ENCODE data around the gene GFRA1. TPM values are rescaled to one million over a fixed set of nuclear protein-coding genes. Genes with fewer than 3 reads are reported as not detected.

Gene GFRA1
- total RNA-seq, 2 donors from 2014 or later: 1.6 to 3.1 TPM

DNA sequence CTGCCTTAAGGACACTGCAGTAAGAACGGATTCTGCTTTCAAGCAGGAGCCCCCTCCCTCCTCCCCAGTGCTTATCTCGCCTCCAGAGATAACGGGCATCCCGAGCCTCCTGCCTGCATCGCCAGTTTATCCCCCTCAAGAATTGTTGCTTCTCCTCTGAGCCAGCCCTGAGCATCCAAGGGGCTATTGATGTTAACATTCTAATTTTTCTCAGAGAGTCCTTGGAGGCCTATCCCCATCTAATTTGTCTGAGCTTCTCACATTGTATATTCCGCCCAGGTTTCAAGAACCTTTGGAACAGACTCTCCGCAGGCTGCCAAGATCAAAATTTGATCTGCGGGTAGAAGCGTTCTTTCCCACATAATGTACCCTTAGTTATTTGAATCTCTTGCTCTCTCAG lies 180.0 kb downstream of the GFRA1 start:
- peaks cover 18% of the 10 kb centered on the region for H3K4me1 Mint-ChIP-seq

GRCh38 chr10:116088985-116089384 lies 184.0 kb downstream of the GFRA1 start:
- no peak overlapping the region for H3K9ac ChIP-seq (ENCODE audit: extremely low read depth, low read length, poor library complexity, severe bottlenecking)
- Mint-ChIP-seq H3K27me3 (ENCODE audit: insufficient read depth) (peaks cover 12% of the 10 kb centered on the region), H3K9me3 (no peaks in the 10 kb centered on the region), H3K4me1 (peaks cover 10% of the 10 kb centered on the region), H3K36me3 (ENCODE audit: low read depth) (no peaks in the 10 kb centered on the region), H3K4me3 (no peak overlapping the region), H3K27ac (no peak overlapping the region)
- no peaks in the 10 kb centered on the region for H3K9me3 ChIP-seq (ENCODE audit: control insufficient read depth, low read length)
- 92% methylated on average over 6 of the region's 6 CpGs for WGBS, 2 experiments (ENCODE audit: insufficient coverage in 1 of 2, insufficient read length in 1 of 2)
- no peak overlapping the region for H3K27ac ChIP-seq (ENCODE audit: low read depth, low read length)
- TF ChIP-seq, protein P1, sequence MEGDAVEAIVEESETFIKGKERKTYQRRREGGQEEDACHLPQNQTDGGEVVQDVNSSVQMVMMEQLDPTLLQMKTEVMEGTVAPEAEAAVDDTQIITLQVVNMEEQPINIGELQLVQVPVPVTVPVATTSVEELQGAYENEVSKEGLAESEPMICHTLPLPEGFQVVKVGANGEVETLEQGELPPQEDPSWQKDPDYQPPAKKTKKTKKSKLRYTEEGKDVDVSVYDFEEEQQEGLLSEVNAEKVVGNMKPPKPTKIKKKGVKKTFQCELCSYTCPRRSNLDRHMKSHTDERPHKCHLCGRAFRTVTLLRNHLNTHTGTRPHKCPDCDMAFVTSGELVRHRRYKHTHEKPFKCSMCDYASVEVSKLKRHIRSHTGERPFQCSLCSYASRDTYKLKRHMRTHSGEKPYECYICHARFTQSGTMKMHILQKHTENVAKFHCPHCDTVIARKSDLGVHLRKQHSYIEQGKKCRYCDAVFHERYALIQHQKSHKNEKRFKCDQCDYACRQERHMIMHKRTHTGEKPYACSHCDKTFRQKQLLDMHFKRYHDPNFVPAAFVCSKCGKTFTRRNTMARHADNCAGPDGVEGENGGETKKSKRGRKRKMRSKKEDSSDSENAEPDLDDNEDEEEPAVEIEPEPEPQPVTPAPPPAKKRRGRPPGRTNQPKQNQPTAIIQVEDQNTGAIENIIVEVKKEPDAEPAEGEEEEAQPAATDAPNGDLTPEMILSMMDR (conservative IDR thresholded peaks at IDR 0.05): no peak
- no peaks in the 10 kb centered on the region for H3K27me3 ChIP-seq (ENCODE audit: control insufficient read depth, insufficient read depth, low read length, poor library complexity, severe bottlenecking)
- H3K36me3 ChIP-seq (ENCODE audit: control insufficient read depth, insufficient read depth, low read length): no peaks in the 10 kb centered on the region
- H3K4me1 ChIP-seq (ENCODE audit: control insufficient read depth, insufficient read depth, low read length): peaks cover 2% of the 10 kb centered on the region
- no peak overlapping the region for H3K4me3 ChIP-seq (ENCODE audit: low read length)
- DNase-seq: no peak

More for the DNA sequence above, 180.0 kb downstream of the GFRA1 start:
- Mint-ChIP-seq H3K27ac (no peak overlapping the region), H3K36me3 (ENCODE audit: low read depth) (no peaks in the 10 kb centered on the region), H3K9me3 (no peaks in the 10 kb centered on the region), H3K4me3 (no peak overlapping the region), H3K27me3 (ENCODE audit: insufficient read depth) (peaks cover under 1% of the 10 kb centered on the region)
- DNase-seq: no peak
- H3K36me3 ChIP-seq (ENCODE audit: control insufficient read depth, insufficient read depth, low read length): no peaks in the 10 kb centered on the region
- WGBS, 2 experiments (ENCODE audit: insufficient coverage in 1 of 2, insufficient read length in 1 of 2): 80 to 96% methylated on average over 5 to 9 of the region's 9 CpGs
- H3K9ac ChIP-seq (ENCODE audit: extremely low read depth, low read length, poor library complexity, severe bottlenecking): no peak overlapping the region
- H3K27ac ChIP-seq (ENCODE audit: low read depth, low read length): no peak overlapping the region
- H3K4me1 ChIP-seq (ENCODE audit: control insufficient read depth, insufficient read depth, low read length): peaks cover 2% of the 10 kb centered on the region
- no peaks in the 10 kb centered on the region for H3K9me3 ChIP-seq (ENCODE audit: control insufficient read depth, low read length)
- TF ChIP-seq, protein P1 (conservative IDR thresholded peaks at IDR 0.05): no peak
- no peak overlapping the region for H3K4me3 ChIP-seq (ENCODE audit: low read length)
- no peaks in the 10 kb centered on the region for H3K27me3 ChIP-seq (ENCODE audit: control insufficient read depth, insufficient read depth, low read length, poor library complexity, severe bottlenecking)

DNA sequence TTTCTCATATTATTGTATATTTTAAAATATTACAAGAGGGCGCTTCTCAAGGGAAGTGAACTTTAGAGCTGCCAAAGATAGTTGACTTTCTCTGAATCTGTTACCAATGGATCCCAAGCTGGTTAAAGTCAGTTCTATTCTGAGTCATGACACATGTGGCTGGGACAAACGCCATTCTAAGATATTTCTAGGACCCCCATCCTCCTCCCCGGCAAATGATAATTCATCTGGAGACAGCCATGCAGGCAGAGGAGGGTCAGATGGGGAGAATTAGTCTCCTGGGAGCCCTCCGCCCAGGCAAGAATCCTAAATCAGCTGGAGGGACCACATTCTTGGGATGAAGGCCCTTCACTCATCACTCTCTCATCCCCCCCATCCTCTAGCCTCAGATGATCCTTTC lies 187.7 kb downstream of the GFRA1 start:
- peaks cover 13% of the 10 kb centered on the region for H3K4me1 Mint-ChIP-seq

More for the DNA sequence above, 187.7 kb downstream of the GFRA1 start:
- Mint-ChIP-seq H3K27me3 (ENCODE audit: insufficient read depth) (peaks cover 14% of the 10 kb centered on the region), H3K27ac (no peak overlapping the region), H3K9me3 (no peaks in the 10 kb centered on the region), H3K36me3 (ENCODE audit: low read depth) (no peaks in the 10 kb centered on the region), H3K4me3 (no peak overlapping the region)
- H3K9ac ChIP-seq (ENCODE audit: extremely low read depth, low read length, poor library complexity, severe bottlenecking): no peak overlapping the region
- peak; percentile 28 for DNase-seq
- no peaks in the 10 kb centered on the region for H3K36me3 ChIP-seq (ENCODE audit: control insufficient read depth, insufficient read depth, low read length)
- TF ChIP-seq, protein P1 (conservative IDR thresholded peaks at IDR 0.05): no peak
- H3K27me3 ChIP-seq (ENCODE audit: control insufficient read depth, insufficient read depth, low read length, poor library complexity, severe bottlenecking): no peaks in the 10 kb centered on the region
- H3K4me3 ChIP-seq (ENCODE audit: low read length): no peak overlapping the region
- WGBS, 2 experiments (ENCODE audit: insufficient coverage in 1 of 2, insufficient read length in 1 of 2): 87% methylated on average over 4 of the region's 4 CpGs; no CpG with 5 or more reads in 1 of the 2 experiments
- no peak overlapping the region for H3K27ac ChIP-seq (ENCODE audit: low read depth, low read length)
- H3K9me3 ChIP-seq (ENCODE audit: control insufficient read depth, low read length): no peaks in the 10 kb centered on the region
- peaks cover 3% of the 10 kb centered on the region for H3K4me1 ChIP-seq (ENCODE audit: control insufficient read depth, insufficient read depth, low read length)
